VCaP (cell line): ENCODE data around the gene TANK.

Experiments
- H3K27ac ChIP-seq: fragments of 450-650 bp; 2 replicates; pipeline ENCODE4 v1.5.1; 2017
- CTCF ChIP-seq: fragments of 450-650 bp; conservative IDR thresholded peaks from 2 replicates; pipeline ENCODE4 v1.5.1; 2017; ENCODE audit warnings: mild to moderate bottlenecking, moderate library complexity

Gene TANK

DNA sequence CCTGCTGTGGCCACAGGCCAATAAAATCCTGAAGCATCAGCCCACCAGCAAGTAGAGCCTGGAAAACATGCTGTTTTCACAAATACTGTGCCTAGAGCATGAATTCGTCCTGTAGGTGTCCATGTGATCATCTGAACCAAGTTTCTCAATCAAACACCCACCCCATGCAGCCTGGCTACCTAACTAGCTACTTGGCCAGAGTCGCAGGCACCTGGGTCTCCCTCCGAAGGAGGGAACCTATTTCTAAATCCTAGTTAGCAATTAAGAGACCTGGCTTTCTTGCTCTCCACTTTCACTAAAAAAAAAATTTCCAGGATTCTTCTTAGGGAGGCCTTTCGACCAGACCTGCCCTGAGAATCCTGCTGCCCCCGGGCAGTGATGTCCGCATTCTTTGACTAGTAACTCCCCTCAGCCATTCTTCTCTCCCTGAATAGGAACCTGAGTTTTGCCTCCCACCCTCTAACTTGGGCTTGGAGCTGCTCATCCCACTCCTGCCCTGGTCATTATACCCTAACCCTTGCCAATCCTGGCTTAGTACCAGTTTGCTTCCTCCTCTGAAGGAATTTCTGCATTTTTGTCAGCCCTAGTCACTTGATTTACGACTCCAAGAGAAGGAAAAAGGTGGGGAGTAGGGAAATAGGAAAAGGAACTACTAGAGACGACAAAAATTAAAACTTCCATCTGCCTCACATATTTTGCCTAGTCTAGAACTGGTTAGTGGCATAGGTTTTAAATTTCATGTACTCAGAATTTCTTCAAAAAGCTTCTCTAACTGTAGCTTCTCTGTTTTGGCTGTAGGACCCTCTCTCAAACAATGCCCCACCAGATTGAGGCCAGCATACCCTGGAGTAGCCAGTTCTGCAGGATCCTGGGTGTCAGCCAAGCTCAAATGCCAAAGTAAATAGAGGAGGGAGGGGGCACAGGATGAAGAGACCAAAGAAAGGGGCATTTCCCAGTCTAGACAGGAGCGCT, 25.4 kb upstream of the TANK start:
- peak overlapping the region; percentile 64 for H3K27ac ChIP-seq
- no peak for TF ChIP-seq CTCF

- no peak for TF ChIP-seq CTCF
- peak overlapping the region; percentile 64 for H3K27ac ChIP-seq
Measured at GRCh38 chr2:161135951-161136593, 24.2 kb upstream of the TANK start.

DNA sequence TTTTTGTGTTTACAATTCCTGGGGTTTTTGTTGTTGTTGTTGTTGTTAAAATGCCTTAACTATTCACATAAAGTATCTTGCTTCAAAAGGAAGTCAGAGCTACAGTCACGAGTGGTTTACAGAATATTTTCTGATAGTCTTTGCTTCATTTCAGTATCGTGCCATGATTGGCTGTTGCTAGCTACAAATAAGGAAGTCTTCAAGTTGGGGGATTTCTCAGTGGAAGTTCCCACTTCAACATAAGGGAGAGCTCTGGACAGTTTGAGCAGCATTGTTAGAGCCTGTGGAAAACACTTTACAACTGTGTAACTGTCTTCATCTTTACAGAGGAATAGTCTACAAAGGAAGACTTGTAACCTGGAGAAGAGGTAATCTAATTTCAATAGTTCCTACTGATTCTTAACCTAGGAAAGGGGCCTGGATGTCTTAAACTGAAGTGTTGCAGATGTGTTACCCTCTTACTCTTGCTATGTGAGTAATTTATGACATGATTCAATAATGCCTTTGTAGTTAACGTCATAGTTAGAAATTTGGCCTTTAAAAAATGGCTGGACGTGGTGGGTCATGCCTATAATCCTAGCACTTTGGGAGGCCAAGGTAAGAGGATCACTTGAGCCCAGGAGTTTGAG, 23.4 kb upstream of the TANK start:
- peak overlapping the region; percentile 64; the same call in 1 of the 2 replicates for H3K27ac ChIP-seq
- TF ChIP-seq CTCF, result no peak

GRCh38 chr2:161138429-161138828, 21.8 kb upstream of the TANK start:
- H3K27ac ChIP-seq, result no peak overlapping the region
- TF ChIP-seq CTCF, result no peak

GRCh38 chr2:161139098-161139987, 20.9 kb upstream of the TANK start:
- H3K27ac ChIP-seq, result no peak overlapping the region

DNA sequence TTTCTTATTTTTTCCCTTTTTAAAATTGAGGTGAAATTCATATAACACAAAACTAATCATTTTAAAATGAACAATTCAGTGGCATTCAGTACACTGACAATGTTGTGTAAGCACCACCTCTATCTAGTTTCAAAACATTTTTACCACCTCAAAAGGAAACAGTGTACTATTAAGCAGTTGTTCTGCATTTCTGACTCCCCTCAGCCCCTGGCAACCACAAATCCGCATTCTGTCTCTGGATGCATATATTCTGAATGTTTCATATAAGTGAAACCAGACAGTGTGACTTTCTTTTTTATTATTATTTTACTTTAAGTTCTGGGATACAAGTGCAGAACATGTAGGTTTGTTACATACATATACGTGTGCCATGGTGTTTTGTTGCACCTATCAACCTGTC, 19.2 kb upstream of the TANK start:
- H3K27ac ChIP-seq, result no peak overlapping the region
- no peak for TF ChIP-seq CTCF

More at GRCh38 chr2:161139098-161139987, 20.9 kb upstream of the TANK start:
- no peak for TF ChIP-seq CTCF
